Mucosa of descending colon (tissue), 3 donors: ENCODE results near the gene KCTD17. TPM values are rescaled to one million over a fixed set of nuclear protein-coding genes. Genes with fewer than 3 reads are reported as not detected.

Experiments
- ATAC-seq: fragments of 200-7000 bp; cut with Tn5 transposase; one replicate; pipeline ENCODE4 v1.9.1; 2020; ENCODE audit warnings: mild to moderate bottlenecking, moderate library complexity
- DNase-seq, 3 donors: peaks; one replicate each; pipeline ENCODE4 v3.0.0-alpha.2; 2020
- H3K36me3 ChIP-seq: fragments of 200-600 bp; one replicate; pipeline ENCODE4 v1.8.0; 2021; ENCODE audit warnings: low read depth, mild to moderate bottlenecking
- H3K4me1 ChIP-seq: fragments of 200-600 bp; one replicate; pipeline ENCODE4 v1.8.0; 2021; ENCODE audit warnings: low read depth, mild to moderate bottlenecking
- H3K4me3 ChIP-seq: fragments of 200-600 bp; one replicate; pipeline ENCODE4 v1.8.0; 2021; ENCODE audit warnings: mild to moderate bottlenecking
- H3K9me3 ChIP-seq: fragments of 200-600 bp; one replicate; pipeline ENCODE4 v1.8.0; 2021; ENCODE audit warnings: mild to moderate bottlenecking
- intact Hi-C, 2 donors: fragments of 100-400 bp; cut with DNase I in 1 of 2; cut with micrococcal nuclease in 1 of 2; formaldehyde crosslinking; loops; one replicate each; pipeline versions ENCODE4 v1.11.0 to v1.11.1; 2022; cut with DNase I, micrococcal nuclease
- total RNA-seq, 3 donors: library from RNA; stranded (reverse); fragmentation: NEBNext Ultra II Directional in 2 of 3; extraction: Animal tissue kit (Norgen Biotek cat#: 25700) in 2 of 3; gene quantifications; one replicate each; pipeline versions ENCODE4 v1.2.1 to v1.2.4, GENCODE V29; 2021 to 2023
- TF ChIP-seq, protein P1 (sequence below): fragments of 200-600 bp; IDR thresholded peaks from one replicate; pipeline ENCODE4 v1.8.0; 2022; ENCODE audit warnings: antibody characterized with exemption, mild to moderate bottlenecking
- donor health status: DM: no; HTN: no; CAD: no; lungs with moderate emphysema.
- donor health status: DM: no; HTN: no; CAD: no.
- donor health status: DM: no; HTN: yes; CAD: no.

KCTD17 gene
- total RNA-seq, 3 donors from 2014 or later, result 24.9 to 40.1 (median 31.3) TPM

DNA sequence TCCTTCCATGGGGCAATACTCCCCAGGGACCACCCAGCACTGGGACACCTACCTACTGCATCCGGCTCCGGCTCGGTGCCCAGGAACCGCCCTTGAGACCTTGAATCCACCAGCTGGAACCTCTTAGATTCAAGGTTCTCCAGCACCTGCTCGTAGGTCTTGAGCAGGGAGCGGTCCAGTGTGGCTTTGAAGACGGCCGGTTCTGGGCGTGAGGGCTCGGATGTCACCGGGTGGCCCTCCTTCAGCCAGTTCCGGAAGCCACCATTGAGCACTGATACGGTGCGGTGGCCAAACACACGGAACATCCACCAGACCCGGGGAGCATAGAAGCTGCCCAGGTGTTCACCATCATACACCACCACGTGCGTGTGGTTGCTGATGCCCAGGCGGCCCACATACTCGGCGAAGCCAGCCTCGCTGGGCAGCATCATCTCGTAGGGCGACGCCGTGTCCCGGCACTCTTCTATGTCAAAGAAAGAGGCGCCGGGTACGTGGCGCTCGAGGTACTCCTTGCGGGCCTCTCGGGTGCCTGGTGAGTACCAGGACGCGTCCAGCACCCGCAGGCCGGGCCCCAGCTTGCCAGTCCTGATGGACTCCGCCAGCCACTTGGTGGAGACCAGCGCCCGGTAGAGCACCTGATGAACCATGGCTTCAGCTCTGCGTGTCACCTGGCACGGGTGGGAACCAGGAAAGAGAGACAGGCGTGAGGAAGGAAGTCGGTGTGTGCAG is 33.3 kb upstream of the KCTD17 start:
- TF ChIP-seq, protein P1, sequence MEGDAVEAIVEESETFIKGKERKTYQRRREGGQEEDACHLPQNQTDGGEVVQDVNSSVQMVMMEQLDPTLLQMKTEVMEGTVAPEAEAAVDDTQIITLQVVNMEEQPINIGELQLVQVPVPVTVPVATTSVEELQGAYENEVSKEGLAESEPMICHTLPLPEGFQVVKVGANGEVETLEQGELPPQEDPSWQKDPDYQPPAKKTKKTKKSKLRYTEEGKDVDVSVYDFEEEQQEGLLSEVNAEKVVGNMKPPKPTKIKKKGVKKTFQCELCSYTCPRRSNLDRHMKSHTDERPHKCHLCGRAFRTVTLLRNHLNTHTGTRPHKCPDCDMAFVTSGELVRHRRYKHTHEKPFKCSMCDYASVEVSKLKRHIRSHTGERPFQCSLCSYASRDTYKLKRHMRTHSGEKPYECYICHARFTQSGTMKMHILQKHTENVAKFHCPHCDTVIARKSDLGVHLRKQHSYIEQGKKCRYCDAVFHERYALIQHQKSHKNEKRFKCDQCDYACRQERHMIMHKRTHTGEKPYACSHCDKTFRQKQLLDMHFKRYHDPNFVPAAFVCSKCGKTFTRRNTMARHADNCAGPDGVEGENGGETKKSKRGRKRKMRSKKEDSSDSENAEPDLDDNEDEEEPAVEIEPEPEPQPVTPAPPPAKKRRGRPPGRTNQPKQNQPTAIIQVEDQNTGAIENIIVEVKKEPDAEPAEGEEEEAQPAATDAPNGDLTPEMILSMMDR, result no peak
- H3K4me3 ChIP-seq, result peak overlapping the region; percentile 90
- no peaks in the 10 kb centered on the region for H3K9me3 ChIP-seq
- no peak for ATAC-seq
- H3K36me3 ChIP-seq, result peaks cover 3% of the 10 kb centered on the region
- peaks cover 59% of the 10 kb centered on the region for H3K4me1 ChIP-seq
- peak in 2 of 3 donors; percentile 49 to 58 for DNase-seq
- intact Hi-C loops, result no loop called here

DNA sequence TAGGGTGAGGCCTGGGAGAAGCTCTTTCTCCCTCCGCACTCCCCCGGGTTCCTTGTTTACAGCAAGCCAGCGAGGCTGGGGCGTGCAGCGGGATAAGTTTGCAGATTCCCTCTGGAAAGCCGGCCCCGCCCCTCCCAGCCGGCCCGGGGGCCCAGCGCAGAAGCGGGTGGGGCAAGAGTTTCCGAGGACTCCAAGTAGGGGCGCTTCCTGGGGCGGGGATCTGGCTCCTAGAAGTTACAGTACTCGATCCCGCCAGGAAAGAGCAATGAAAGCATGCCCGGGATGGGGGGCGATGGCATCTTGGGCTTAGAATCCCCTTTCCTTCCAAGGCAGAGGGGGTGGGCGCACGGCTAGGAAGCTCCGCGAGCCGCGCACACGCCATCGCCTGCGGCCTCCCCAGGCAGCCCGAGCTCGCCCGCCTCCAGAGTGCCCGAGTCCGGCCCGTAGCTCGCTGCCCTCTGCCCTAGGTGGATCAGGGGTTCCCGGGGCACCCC is 32.7 kb upstream of the KCTD17 start:
- H3K4me1 ChIP-seq, result peaks cover 60% of the 10 kb centered on the region
- H3K9me3 ChIP-seq, result no peaks in the 10 kb centered on the region
- TF ChIP-seq, protein P1, result no peak
- H3K36me3 ChIP-seq, result peaks cover 3% of the 10 kb centered on the region
- DNase-seq (peak; percentile 84 to 91 (median 88)), ATAC-seq (peak; percentile 33)
- peak overlapping the region; percentile 90 for H3K4me3 ChIP-seq
- intact Hi-C loops, result no loop called here

DNA sequence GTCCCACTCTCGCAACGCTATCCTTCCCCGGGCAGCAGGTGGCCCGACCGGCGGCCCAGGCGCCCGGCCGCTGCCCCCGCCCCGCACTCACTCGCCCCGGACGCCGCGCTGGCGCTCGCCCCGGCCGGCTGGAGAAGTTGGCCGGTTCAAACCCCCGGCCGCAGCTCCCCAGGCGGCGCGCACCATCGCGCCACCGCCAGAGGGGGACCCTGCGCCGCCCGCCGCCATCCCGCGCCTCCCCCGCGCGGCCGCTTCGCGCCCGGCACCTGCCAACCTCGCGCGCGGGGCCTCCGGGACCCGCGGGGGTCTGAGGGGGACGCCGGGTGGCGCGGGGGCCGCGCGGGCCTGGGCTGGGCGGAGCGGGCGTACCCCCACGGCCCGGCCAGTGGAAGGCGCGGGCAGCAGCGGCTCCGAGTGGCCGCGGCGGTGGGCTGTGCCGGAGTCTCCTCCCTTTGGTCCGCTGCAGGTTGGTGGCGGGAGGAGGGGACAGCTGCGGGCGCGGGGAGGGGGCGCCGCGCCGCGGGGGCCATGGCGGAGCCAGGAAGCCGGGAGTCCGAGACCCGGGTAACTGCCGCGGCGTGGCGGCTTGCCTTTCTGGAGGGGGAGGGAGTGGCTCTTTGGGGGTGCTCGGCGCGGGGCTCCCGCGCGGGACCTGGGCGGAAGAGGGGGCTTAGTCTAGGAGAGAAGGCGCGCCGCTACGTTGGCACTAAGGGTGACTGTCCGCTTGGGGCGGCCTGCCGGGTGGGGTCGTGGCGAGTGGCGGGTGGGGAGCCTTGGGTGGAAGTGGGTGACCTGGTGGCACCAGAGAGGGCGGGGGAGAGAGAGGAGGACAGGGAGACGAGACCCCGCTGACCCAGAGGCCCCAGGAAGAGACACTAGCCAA is 32.0 kb upstream of the KCTD17 start, which contains the start of the genes MPST and TST:
TSS of gene MPST (plus strand) at position 434 of the 883 bp plus-strand sequence. CDS start at position 529, 95 bp downstream.
TSS of gene TST (minus strand) at position 139 of the 883 bp plus-strand sequence. CDS start 715 bp downstream, outside the sequence.
- TF ChIP-seq, protein P1, result no peak
- intact Hi-C loops, result no loop called here
- Histone ChIP-seq H3K4me3 (peak within 1 kb of the TSS; percentile 90), H3K36me3 (peaks cover 3% of the 10 kb centered on the region), H3K4me1 (peaks cover 60% of the 10 kb centered on the region), H3K9me3 (no peaks in the 10 kb centered on the region)
- peak; percentile 79 to 89 (median 86) for DNase-seq
- ATAC-seq, result peak; percentile 47

DNA sequence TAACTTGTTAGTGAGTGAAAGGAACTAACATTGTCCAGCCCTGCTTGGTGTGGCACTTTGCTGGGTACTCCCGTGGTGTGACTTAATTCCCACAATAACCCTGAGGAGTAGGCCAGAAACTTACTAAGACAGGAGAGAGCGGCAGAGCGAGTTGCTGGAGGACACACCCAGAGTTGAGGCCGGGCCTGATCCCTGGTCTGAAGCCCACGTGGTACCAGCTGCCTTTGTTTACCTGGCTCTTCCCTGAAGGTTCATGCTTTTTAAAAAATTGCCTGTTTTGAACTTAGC is 31.4 kb upstream of the KCTD17 start:
- H3K36me3 ChIP-seq, result peaks cover 3% of the 10 kb centered on the region
- no peaks in the 10 kb centered on the region for H3K9me3 ChIP-seq
- H3K4me3 ChIP-seq, result peak overlapping the region; percentile 90
- intact Hi-C loops, result no loop called here
- peaks cover 55% of the 10 kb centered on the region for H3K4me1 ChIP-seq
- DNase-seq (peak; percentile 71 to 79 (median 75)), ATAC-seq (peak; percentile 28)
- TF ChIP-seq, protein P1, result no peak

DNA sequence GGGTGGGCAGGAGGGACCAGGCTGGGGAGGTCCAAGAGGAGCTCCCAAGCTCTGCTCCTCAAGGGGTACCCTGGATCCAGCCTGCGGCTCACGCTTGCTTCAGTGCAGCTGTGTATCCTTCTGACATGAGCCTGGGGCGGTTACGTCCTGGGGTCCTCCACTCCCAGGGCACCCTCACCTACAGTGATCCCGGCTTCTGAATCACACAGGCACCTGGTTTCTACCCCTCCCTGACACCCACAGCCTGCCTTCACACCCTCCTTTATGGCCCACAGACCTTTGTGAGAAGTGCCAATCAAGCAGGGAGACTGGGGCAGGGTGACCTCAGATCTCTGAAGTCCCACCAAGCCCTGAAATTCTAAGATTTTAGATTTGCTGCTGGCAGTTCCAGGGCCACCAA is 30.5 kb upstream of the KCTD17 start:
- intact Hi-C loops, result no loop called here
- H3K4me1 ChIP-seq, result peaks cover 52% of the 10 kb centered on the region
- TF ChIP-seq, protein P1, result no peak
- ATAC-seq (peak; percentile 20), DNase-seq (peak; percentile 68 to 72 (median 69))
- H3K4me3 ChIP-seq, result no peak overlapping the region
- no peaks in the 10 kb centered on the region for H3K9me3 ChIP-seq
- peaks cover 3% of the 10 kb centered on the region for H3K36me3 ChIP-seq
